Measurements from ENCODE around the gene EPSTI1.

DNA sequence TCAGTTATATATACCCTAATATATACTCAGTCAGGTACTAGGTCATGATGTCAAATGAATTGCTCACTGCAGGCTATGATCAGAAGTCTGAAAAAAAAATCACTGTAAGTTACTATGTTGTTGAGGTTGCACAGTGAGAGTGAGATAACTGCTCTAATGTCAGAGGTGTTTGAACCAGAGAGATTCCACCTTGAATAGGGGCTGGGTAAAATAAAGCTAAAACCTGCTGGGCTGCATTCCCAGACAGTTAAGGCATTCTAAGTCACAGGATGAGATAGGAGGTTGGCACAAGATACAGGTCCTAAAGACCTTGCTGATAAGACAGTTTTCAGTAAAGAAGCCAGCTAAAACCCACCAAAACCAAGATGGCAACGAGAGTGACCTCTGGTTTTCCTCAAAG is 10.2 kb downstream of the EPSTI1 start:
- TF ChIP-seq, protein P1, sequence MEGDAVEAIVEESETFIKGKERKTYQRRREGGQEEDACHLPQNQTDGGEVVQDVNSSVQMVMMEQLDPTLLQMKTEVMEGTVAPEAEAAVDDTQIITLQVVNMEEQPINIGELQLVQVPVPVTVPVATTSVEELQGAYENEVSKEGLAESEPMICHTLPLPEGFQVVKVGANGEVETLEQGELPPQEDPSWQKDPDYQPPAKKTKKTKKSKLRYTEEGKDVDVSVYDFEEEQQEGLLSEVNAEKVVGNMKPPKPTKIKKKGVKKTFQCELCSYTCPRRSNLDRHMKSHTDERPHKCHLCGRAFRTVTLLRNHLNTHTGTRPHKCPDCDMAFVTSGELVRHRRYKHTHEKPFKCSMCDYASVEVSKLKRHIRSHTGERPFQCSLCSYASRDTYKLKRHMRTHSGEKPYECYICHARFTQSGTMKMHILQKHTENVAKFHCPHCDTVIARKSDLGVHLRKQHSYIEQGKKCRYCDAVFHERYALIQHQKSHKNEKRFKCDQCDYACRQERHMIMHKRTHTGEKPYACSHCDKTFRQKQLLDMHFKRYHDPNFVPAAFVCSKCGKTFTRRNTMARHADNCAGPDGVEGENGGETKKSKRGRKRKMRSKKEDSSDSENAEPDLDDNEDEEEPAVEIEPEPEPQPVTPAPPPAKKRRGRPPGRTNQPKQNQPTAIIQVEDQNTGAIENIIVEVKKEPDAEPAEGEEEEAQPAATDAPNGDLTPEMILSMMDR (IDR thresholded peaks at IDR 0.05; ENCODE audit: insufficient read depth, low read depth, low read length): no peak
- no peak for TF ChIP-seq EZH2 (IDR thresholded peaks at IDR 0.05; ENCODE audit: insufficient read depth, low read length)
